Colonic mucosa (tissue), 4 donors: ENCODE measurements around the gene GRIK4. TPM values are rescaled to one million over a fixed set of nuclear protein-coding genes. Genes with fewer than 3 reads are reported as not detected.

Source experiments
- DNase-seq: peaks from one replicate; pipeline ENCODE4 v3.0.0-alpha.2; 2020
- H3K27ac ChIP-seq: fragments of 200-600 bp; one replicate; pipeline ENCODE4 v1.8.0; 2021
- H3K27me3 ChIP-seq: fragments of 200-600 bp; one replicate; pipeline ENCODE4 v1.8.0; 2021
- H3K36me3 ChIP-seq: fragments of 200-600 bp; one replicate; pipeline ENCODE4 v1.8.0; 2021
- H3K4me1 ChIP-seq: fragments of 200-600 bp; one replicate; pipeline ENCODE4 v1.8.0; 2021; ENCODE audit warnings: mild to moderate bottlenecking
- H3K4me3 ChIP-seq: fragments of 200-600 bp; one replicate; pipeline ENCODE4 v1.8.0; 2021
- H3K9ac ChIP-seq, 2 donors: one replicate each; pipeline ENCODE4 v1.7.0; 2013; ENCODE audit warnings: control low read depth in 2 of 2, low read depth in 2 of 2, low read length in 2 of 2
- H3K9me3 ChIP-seq: fragments of 200-600 bp; one replicate; pipeline ENCODE4 v1.8.0; 2021
- CTCF ChIP-seq: fragments of 200-600 bp; IDR thresholded peaks from one replicate; pipeline ENCODE4 v1.8.0; 2022; ENCODE audit warnings: antibody characterized with exemption, mild to moderate bottlenecking
- intact Hi-C: fragments of 100-400 bp; cut with DNase I; formaldehyde crosslinking; loops from one replicate; pipeline ENCODE4 v1.14.1; 2022
- total RNA-seq, 2 donors: library from RNA; stranded (reverse); fragmentation: NEBNext Ultra II Directional in 1 of 2; extraction: Animal tissue kit (Norgen Biotek cat#: 25700) in 1 of 2; gene quantifications; one replicate each; pipeline ENCODE4 v1.2.1, GENCODE V29; 2021
- donor health status: healthy.
- donor health status: DM: no; HTN: no; CAD: no.
- donor health status: DM: no; HTN: no; CAD: no.

The GRIK4 gene
- total RNA-seq, 2 donors from 2014 or later, result 0.10 to 0.21 TPM

DNA sequence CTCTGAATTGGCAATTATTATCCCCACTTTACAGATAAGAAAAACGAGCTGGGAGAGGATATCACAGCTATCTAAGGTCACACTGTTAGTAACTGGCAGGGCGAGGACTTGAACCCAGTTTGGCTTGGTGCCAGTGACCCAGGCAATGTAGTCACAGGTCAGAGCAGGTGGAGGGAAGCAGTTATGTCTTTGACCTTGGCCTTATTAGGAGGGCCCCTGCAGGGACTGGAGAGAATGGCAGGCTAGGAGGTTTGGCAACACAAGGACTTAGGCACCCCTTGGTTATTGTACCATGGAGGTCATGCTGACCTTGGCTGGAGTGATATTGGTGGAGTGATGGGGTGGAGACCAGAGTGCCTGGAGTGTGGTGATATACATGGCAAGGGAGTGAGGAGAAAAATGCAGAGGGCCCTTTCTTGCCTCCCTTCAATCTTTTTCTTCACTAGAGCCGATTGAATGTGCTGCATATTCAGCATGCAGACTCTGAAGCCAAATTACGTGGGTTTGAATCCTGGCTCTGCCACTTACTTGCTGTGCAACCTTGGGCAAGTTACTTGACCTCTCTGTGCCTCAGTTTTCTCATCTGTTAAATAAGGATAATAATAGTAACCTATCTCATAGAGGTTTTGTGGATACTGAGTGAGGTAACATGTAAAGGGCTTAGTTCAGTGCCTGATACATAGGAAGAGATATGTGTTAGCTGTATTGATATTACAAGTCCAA, 419.7 kb downstream of the GRIK4 start:
- no peak overlapping the region for H3K9ac ChIP-seq
- no peaks in the 10 kb centered on the region for H3K4me1 ChIP-seq
- H3K36me3 ChIP-seq, result no peaks in the 10 kb centered on the region
- no peaks in the 10 kb centered on the region for H3K27me3 ChIP-seq
- H3K27ac ChIP-seq, result no peak overlapping the region
- H3K9me3 ChIP-seq, result no peaks in the 10 kb centered on the region
- no peak for DNase-seq
- intact Hi-C loops, result no loop called here
- no peak for TF ChIP-seq CTCF
- no peak overlapping the region for H3K4me3 ChIP-seq

DNA sequence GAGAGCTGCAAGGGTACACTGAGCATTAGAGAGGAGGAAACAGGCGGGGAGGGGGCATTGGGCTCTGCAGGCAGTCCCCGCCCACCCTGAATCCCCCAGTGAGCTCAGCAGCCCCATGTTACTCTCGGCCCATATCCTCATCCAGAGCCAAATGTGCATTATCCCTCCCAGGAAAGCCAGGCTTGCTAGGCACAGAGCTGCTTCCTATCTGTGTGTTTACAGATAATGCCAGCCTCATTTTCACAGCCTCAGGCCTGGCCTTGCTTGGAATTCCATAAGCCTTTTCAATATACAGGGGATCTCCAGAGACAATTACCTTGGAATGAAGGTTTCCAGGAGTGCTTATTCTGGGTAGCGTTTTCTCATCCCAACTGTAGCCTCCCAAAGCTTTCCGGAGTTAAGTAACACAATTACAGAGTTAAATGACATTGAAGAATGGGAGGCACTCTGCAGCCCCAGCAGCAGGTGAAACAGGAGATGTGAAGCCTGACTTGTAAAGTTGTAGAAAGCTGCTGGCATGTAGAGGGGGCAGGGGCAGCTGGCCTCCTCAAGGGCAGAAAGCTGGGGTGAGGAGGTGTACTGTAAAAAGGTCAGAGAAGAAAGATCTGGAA, 420.9 kb downstream of the GRIK4 start:
- H3K36me3 ChIP-seq, result no peaks in the 10 kb centered on the region
- TF ChIP-seq CTCF, result no peak
- intact Hi-C loops, result no loop called here

DNA sequence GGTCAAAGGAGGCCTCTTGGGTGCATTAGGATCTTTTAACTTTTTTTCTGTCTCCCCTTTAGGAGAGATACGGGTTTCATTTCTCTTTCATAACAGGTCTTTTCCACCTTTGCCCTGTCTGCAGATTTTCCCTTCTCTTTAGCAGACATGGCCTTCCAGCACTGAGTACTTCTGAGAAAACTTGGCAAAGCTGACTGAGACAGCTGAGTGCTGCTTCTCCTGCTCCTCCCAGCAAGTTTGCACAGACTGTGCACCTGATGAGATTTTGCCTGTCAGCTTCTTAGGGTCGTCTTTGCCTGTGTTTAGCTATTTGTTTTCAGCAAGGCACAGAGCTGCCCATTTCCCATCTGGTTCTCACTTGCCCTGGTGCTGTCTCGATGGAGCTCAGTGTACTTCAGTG, 424.8 kb downstream of the GRIK4 start:
- Histone ChIP-seq H3K36me3 (no peaks in the 10 kb centered on the region), H3K27me3 (no peaks in the 10 kb centered on the region), H3K4me1 (no peaks in the 10 kb centered on the region), H3K4me3 (no peak overlapping the region), H3K9me3 (no peaks in the 10 kb centered on the region), H3K9ac (no peak overlapping the region), H3K27ac (no peak overlapping the region)
- no peak for TF ChIP-seq CTCF
- DNase-seq, result no peak
- intact Hi-C loops, result no loop called here

More for the DNA sequence above, 420.9 kb downstream of the GRIK4 start:
- Histone ChIP-seq H3K27ac (no peak overlapping the region), H3K4me1 (no peaks in the 10 kb centered on the region), H3K4me3 (no peak overlapping the region), H3K9me3 (no peaks in the 10 kb centered on the region), H3K9ac (no peak overlapping the region), H3K27me3 (no peaks in the 10 kb centered on the region)
- no peak for DNase-seq

DNA sequence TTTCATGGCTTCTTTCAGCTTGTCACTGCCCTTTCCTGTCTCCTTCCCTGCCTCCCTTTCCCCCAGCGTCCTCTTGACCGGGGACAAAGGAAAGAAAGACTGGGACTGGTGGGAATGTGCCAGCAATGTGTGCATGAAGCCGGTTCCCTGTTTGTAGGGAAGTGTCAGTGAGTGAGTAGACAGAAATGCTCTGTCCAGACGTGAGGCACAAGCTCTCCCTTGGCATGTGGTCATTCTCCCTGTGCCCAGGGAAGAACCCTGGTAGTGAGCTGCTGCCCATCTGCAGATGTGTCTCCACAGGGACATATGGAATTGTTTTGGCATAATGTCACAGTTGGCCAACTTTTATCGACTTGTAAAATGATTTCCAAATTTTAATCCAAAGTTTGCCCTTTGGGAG, 426.0 kb downstream of the GRIK4 start:
- no peak overlapping the region for H3K27ac ChIP-seq
- no peaks in the 10 kb centered on the region for H3K27me3 ChIP-seq
- intact Hi-C loops, result no loop called here
- no peak for TF ChIP-seq CTCF
- no peak overlapping the region for H3K4me3 ChIP-seq
- no peak overlapping the region for H3K9ac ChIP-seq
- no peaks in the 10 kb centered on the region for H3K36me3 ChIP-seq
- no peaks in the 10 kb centered on the region for H3K4me1 ChIP-seq
- no peak for DNase-seq
- H3K9me3 ChIP-seq, result no peaks in the 10 kb centered on the region

DNA sequence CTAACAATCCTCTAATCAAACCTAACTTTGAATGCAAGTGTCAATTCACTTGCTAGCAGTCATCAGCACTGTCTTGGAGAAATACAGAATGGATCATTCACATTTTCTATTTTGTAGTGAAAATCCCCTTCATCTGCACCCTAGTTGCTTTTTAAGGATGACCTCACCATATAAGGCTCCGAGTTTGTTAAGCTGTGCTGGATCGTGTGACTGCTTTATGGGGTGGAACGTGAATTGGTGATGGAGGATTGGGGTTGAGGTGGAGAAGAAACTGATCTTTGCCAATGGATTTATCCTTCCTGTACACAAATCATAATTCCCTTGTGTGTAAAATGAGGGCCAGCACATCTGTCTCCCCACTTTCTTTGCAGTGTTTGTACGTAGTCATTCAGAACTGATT, 426.7 kb downstream of the GRIK4 start:
- no peak for TF ChIP-seq CTCF
- DNase-seq, result no peak
- no peak overlapping the region for H3K27ac ChIP-seq

More for the DNA sequence above, 426.7 kb downstream of the GRIK4 start:
- intact Hi-C loops, result no loop called here
- no peaks in the 10 kb centered on the region for H3K9me3 ChIP-seq
- no peaks in the 10 kb centered on the region for H3K36me3 ChIP-seq
- H3K9ac ChIP-seq, result no peak overlapping the region
- no peaks in the 10 kb centered on the region for H3K4me1 ChIP-seq
- no peaks in the 10 kb centered on the region for H3K27me3 ChIP-seq
- no peak overlapping the region for H3K4me3 ChIP-seq
